Measurements from ENCODE around the gene PLA2G4B. TPM values are rescaled to one million over a fixed set of nuclear protein-coding genes. Genes with fewer than 3 reads are reported as not detected.

The PLA2G4B gene
- polyA plus RNA-seq, 1 experiment, result 2.4 TPM

DNA sequence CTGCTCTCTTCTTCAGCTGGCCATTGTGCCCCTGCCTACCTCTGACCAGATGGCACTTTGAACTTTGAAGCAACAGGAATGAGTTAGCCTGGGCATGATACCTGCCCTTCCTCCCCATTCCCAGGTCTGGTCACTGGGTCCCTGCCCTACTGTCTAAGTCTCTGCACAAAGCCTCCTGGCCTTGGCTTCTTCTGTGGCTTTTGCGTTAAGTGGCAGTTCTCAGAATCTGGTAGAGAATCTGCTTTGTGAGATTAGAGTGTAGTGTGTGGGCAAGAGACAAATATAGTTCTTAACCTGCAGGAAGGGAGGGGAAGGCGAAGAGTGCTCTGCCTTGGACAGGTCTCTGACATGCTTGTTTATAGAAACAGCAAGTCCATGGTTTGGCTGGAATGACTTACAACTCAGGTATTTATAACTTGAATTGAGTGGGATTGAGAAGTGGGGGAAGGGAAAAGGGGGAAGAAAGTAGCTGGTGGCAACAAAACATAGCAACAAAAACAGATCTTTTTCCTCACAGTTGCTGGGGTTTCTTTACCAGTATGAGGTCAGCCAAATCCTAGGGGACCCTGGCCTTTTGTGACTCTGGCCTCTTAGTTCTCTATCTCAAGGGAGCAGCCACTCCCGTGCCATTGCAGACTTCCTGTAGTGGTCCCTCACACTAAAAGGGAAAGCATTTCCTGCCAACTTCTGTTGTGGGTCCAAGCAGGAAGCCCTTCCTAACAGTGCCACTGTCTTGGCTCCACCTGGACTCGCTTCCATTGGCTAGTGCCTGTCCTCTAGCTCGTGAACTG, 47.7 kb upstream of the PLA2G4B start:
- ChIA-PET POLR2A (no interaction called here), CTCF (interaction anchor here (0.8 to 8.4 kb wide), 6 partner anchors 10 to 199 kb away, joined by 3 to 97 read pairs (median 3); partner anchors contain the start of gene MAPKBP1)
- H3K27me3 ChIP-seq (ENCODE audit: control insufficient read depth, insufficient read depth, low read length), result no peaks in the 10 kb centered on the region
- no peak overlapping the region for H3K4me3 ChIP-seq (ENCODE audit: low read depth, low read length)
- no peaks in the 10 kb centered on the region for H3K36me3 ChIP-seq (ENCODE audit: control insufficient read depth, insufficient read depth, low read length)
- DNase-seq (ENCODE audit: low read depth), result peak; percentile 57
- TF ChIP-seq, protein P1, sequence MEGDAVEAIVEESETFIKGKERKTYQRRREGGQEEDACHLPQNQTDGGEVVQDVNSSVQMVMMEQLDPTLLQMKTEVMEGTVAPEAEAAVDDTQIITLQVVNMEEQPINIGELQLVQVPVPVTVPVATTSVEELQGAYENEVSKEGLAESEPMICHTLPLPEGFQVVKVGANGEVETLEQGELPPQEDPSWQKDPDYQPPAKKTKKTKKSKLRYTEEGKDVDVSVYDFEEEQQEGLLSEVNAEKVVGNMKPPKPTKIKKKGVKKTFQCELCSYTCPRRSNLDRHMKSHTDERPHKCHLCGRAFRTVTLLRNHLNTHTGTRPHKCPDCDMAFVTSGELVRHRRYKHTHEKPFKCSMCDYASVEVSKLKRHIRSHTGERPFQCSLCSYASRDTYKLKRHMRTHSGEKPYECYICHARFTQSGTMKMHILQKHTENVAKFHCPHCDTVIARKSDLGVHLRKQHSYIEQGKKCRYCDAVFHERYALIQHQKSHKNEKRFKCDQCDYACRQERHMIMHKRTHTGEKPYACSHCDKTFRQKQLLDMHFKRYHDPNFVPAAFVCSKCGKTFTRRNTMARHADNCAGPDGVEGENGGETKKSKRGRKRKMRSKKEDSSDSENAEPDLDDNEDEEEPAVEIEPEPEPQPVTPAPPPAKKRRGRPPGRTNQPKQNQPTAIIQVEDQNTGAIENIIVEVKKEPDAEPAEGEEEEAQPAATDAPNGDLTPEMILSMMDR (IDR thresholded peaks at IDR 0.05; ENCODE audit: insufficient read depth, low read depth, low read length), result no peak

DNA sequence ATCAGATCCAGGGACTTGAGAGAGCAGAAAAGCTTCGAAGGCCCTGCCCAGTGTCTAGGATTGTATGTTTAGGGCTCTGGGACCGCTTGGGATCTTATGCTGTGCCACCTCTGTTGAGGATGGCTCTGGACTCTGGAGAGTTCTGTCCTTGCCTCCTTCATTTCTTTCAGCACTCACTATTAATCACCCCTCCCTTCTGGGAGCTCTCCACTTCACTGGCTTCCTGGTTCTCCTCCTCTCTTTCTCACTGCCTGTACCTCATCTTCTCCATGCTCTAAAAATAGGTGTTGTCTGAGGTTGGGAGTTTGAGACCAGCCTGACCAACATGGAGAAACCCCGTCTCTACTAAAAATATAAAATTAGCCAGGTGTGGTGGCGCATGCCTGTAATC, 47.1 kb upstream of the PLA2G4B start:
- H3K4me3 ChIP-seq (ENCODE audit: low read depth, low read length), result no peak overlapping the region
- TF ChIP-seq, protein P1 (IDR thresholded peaks at IDR 0.05; ENCODE audit: insufficient read depth, low read depth, low read length), result no peak
- POLR2A ChIA-PET, result no interaction called here

DNA sequence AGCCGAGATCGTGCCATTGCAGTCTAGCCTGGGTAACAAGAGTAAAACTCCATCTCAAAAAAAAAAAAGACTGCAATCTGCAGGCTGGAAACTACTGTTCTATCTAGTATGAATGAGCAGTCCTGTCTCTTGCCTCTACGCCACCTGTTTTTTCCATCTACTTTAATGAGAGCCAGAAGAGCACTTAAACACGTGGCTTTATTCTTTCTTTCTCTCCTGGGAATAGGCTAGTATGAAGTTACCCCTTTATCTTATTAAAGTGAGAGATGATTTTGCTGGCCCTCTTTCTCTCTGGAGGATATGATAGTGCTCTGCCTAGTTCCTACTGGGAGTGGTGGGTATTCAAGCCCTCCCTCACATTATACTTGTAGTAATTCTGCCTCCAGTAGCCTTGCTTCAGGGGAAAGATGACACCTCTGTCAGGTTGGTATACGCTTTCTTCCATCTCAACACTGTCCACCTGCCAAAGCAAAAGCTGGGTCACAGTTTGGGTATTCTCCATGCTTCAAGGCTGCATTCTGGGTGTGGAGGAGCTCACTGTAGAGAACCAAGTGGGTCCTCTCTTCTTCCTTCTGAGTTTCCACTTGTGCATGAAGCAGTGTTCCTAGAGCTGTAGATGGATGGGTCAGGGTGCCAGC, 46.5 kb upstream of the PLA2G4B start:
- DNase-seq (ENCODE audit: low read depth), result no peak
- no peak overlapping the region for H3K4me3 ChIP-seq (ENCODE audit: low read depth, low read length)
- ChIA-PET CTCF (interaction anchor here (1.0 to 8.4 kb wide), 4 partner anchors 9 to 20 kb away, joined by 3 to 97 read pairs (median 6); partner anchors contain the start of gene MAPKBP1), POLR2A (no interaction called here)
- H3K27me3 ChIP-seq (ENCODE audit: control insufficient read depth, insufficient read depth, low read length), result no peaks in the 10 kb centered on the region
- TF ChIP-seq, protein P1 (IDR thresholded peaks at IDR 0.05; ENCODE audit: insufficient read depth, low read depth, low read length), result no peak
- no peaks in the 10 kb centered on the region for H3K36me3 ChIP-seq (ENCODE audit: control insufficient read depth, insufficient read depth, low read length)

More for the DNA sequence above, 47.1 kb upstream of the PLA2G4B start:
- CTCF ChIA-PET, result interaction anchor here (0.8 to 8.4 kb wide), 7 partner anchors 10 to 198 kb away, joined by 3 to 97 read pairs (median 3); partner anchors contain the start of gene MAPKBP1
- DNase-seq (ENCODE audit: low read depth), result no peak
- Histone ChIP-seq H3K36me3 (ENCODE audit: control insufficient read depth, insufficient read depth, low read length) (no peaks in the 10 kb centered on the region), H3K27me3 (ENCODE audit: control insufficient read depth, insufficient read depth, low read length) (no peaks in the 10 kb centered on the region)

DNA sequence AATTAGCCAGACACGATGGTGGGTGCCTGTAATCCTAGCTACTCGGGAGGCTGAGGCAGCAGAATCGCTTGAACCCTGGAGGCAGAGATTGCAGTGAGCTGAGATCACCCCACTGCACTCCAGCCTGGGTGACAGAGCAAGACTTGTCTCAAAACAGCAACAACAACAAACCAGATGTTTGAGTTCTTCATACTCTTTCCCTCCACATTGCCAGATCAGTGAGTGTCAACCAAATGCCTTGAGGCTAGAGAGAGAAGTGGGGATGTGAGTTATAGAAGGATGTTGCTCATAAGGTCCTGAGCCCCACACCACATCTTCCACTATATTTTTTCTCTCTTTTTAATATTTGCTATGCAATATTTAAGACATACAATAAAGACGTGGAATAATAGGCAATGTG, 44.6 kb upstream of the PLA2G4B start:
- CTCF ChIA-PET, result interaction anchor here (4.1 to 8.4 kb wide), 2 partner anchors 15 to 17 kb away, joined by 27 to 97 read pairs; partner anchors contain the start of gene MAPKBP1
- no peaks in the 10 kb centered on the region for H3K27me3 ChIP-seq (ENCODE audit: control insufficient read depth, insufficient read depth, low read length)
- DNase-seq (ENCODE audit: low read depth), result peak; percentile 71
- no peak overlapping the region for H3K4me3 ChIP-seq (ENCODE audit: low read depth, low read length)
- H3K36me3 ChIP-seq (ENCODE audit: control insufficient read depth, insufficient read depth, low read length), result no peaks in the 10 kb centered on the region
- TF ChIP-seq, protein P1 (IDR thresholded peaks at IDR 0.05; ENCODE audit: insufficient read depth, low read depth, low read length), result no peak
- POLR2A ChIA-PET, result no interaction called here
